SU-DHL-6 (cell line): ENCODE results near the gene PROX1.

Source experiments
- H2AFZ ChIP-seq: fragments of 200-600 bp; sonication (generic); 2 replicates; pipeline ENCODE4 v1.6.1; 2014; ENCODE audit warnings: low read depth, mild to moderate bottlenecking, moderate library complexity, mixed read lengths, antibody characterized with exemption, low read length; ENCODE audit not compliant: severe bottlenecking
- H3F3A ChIP-seq: fragments of 200-600 bp; shearing (Covaris generic); 2 replicates; pipeline ENCODE4 v1.6.0; 2016; ENCODE audit warnings: antibody characterized with exemption, mild to moderate bottlenecking; ENCODE audit not compliant: insufficient read depth
- H3K27ac ChIP-seq: fragments of 200-600 bp; sonication (generic); 2 replicates; pipeline ENCODE4 v1.5.1; 2016; ENCODE audit warnings: low read depth, mild to moderate bottlenecking, low read length, moderate library complexity, mixed read lengths
- H3K27me3 ChIP-seq: fragments of 200-600 bp; sonication (generic), shearing (Covaris generic); 2 replicates; pipeline ENCODE4 v1.6.0; 2014; ENCODE audit warnings: mild to moderate bottlenecking, low read length
- H3K36me3 ChIP-seq: fragments of 200-600 bp; sonication (generic); 2 replicates; pipeline ENCODE4 v1.6.1; 2014; ENCODE audit warnings: mild to moderate bottlenecking, low read length, mixed read lengths
- H3K4me2 ChIP-seq: fragments of 300-600, 200-600 bp; shearing (Covaris generic), sonication (generic); 2 replicates; pipeline ENCODE4 v1.6.0; 2014; ENCODE audit warnings: low read length, low read depth, mild to moderate bottlenecking; ENCODE audit not compliant: poor library complexity, severe bottlenecking
- H3K4me3 ChIP-seq: fragments of 200-600 bp; sonication (generic); 2 replicates; pipeline ENCODE4 v1.5.1; 2014; ENCODE audit warnings: antibody characterized with exemption, low read length, mild to moderate bottlenecking, mixed read lengths; ENCODE audit not compliant: insufficient read depth, poor library complexity, severe bottlenecking
- H3K79me2 ChIP-seq: fragments of 200-600 bp; sonication (generic); 2 replicates; pipeline ENCODE4 v1.6.1; 2014; ENCODE audit warnings: mild to moderate bottlenecking, low read length, moderate library complexity; ENCODE audit not compliant: insufficient read depth
- H3K9ac ChIP-seq: fragments of 200-600 bp; sonication (generic); 2 replicates; pipeline ENCODE4 v1.7.0; 2014; ENCODE audit warnings: mild to moderate bottlenecking, low read length
- H3K9me2 ChIP-seq: fragments of 200-600 bp; sonication (generic); replicated peaks from 2 replicates; pipeline ENCODE4 v1.6.1; 2014; ENCODE audit warnings: low read length; ENCODE audit not compliant: insufficient read depth
- H3K9me3 ChIP-seq: fragments of 200-600 bp; sonication (generic); 2 replicates; pipeline ENCODE4 v1.6.1; 2014; ENCODE audit warnings: low read length, mixed read lengths; ENCODE audit not compliant: insufficient read depth
- H4K20me1 ChIP-seq: fragments of 200-600 bp; sonication (generic); 2 replicates; pipeline ENCODE4 v1.6.1; 2014; ENCODE audit warnings: low read depth, mild to moderate bottlenecking, antibody characterized with exemption, low read length, moderate library complexity, mixed read lengths
- CTCF ChIP-seq: fragments of 200-600 bp; sonication (generic); IDR thresholded peaks from one replicate; pipeline ENCODE4 v1.5.1; 2017; ENCODE audit warnings: antibody characterized with exemption, mild to moderate bottlenecking, low read length, moderate library complexity; ENCODE audit not compliant: insufficient read depth, poor library complexity, severe bottlenecking
- EZH2phosphoT487 ChIP-seq: fragments of 200-600 bp; sonication (generic), shearing (Covaris generic); conservative IDR thresholded peaks from 2 replicates; pipeline ENCODE4 v1.6.1; 2018; ENCODE audit warnings: mild to moderate bottlenecking, antibody characterized with exemption, low read length, moderate library complexity, mixed read lengths

Gene PROX1

GRCh38 chr1:213986925-213987250, 885 bp upstream of the PROX1 start:
- Histone ChIP-seq H2AFZ (no peak overlapping the region), H3K79me2 (no peaks in the 10 kb centered on the region), H3K9me2 (no peaks in the 10 kb centered on the region), H3K36me3 (no peaks in the 10 kb centered on the region), H3F3A (no peaks in the 10 kb centered on the region), H3K9ac (no peak overlapping the region), H3K4me3 (no peak overlapping the region), H4K20me1 (no peaks in the 10 kb centered on the region), H3K4me2 (no peak overlapping the region), H3K27ac (no peak overlapping the region), H3K27me3 (no peaks in the 10 kb centered on the region), H3K9me3 (no peaks in the 10 kb centered on the region)
- TF ChIP-seq EZH2phosphoT487 = no peak
- no peak for TF ChIP-seq CTCF

GRCh38 chr1:213987422-213987926, 299 bp upstream of the PROX1 start:
- no peaks in the 10 kb centered on the region for H4K20me1 ChIP-seq
- H3K36me3 ChIP-seq = no peaks in the 10 kb centered on the region
- no peak overlapping the region for H2AFZ ChIP-seq
- H3K9me3 ChIP-seq = no peaks in the 10 kb centered on the region
- no peaks in the 10 kb centered on the region for H3K27me3 ChIP-seq
- no peaks in the 10 kb centered on the region for H3K79me2 ChIP-seq
- H3K9ac ChIP-seq = no peak overlapping the region
- no peak overlapping the region for H3K4me2 ChIP-seq
- H3K4me3 ChIP-seq = no peak overlapping the region
- no peaks in the 10 kb centered on the region for H3F3A ChIP-seq
- no peaks in the 10 kb centered on the region for H3K9me2 ChIP-seq
- H3K27ac ChIP-seq = no peak overlapping the region
- TF ChIP-seq EZH2phosphoT487 (no peak), CTCF (no peak)

- no peak overlapping the region for H2AFZ ChIP-seq
- H3K9me3 ChIP-seq = no peaks in the 10 kb centered on the region
- TF ChIP-seq CTCF (no peak), EZH2phosphoT487 (no peak)
- no peak overlapping the region for H3K27ac ChIP-seq
- H3K9me2 ChIP-seq = no peaks in the 10 kb centered on the region
- H3K79me2 ChIP-seq = no peaks in the 10 kb centered on the region
- no peak overlapping the region for H3K4me3 ChIP-seq
- no peaks in the 10 kb centered on the region for H3K36me3 ChIP-seq
- H3F3A ChIP-seq = no peaks in the 10 kb centered on the region
- H3K9ac ChIP-seq = no peak overlapping the region
- no peak overlapping the region for H3K4me2 ChIP-seq
- H3K27me3 ChIP-seq = no peaks in the 10 kb centered on the region
- H4K20me1 ChIP-seq = no peaks in the 10 kb centered on the region
Measured at GRCh38 chr1:213988507-213989001, 781 bp downstream of the PROX1 start.
